Kidney (tissue), 14 donors: ENCODE results near the gene PICALM. TPM values are rescaled to one million over a fixed set of nuclear protein-coding genes. Genes with fewer than 3 reads are reported as not detected.
"Not testable (repeated sequence)": the region's sequence is repeated elsewhere in the genome, so short reads cannot be mapped to it uniquely, and the experiment has no call there.

Experiments
- DNase-seq, 5 donors: peaks; one replicate each; pipeline ENCODE4 v3.0.0-alpha.2; 2013 to 2020
- FAIRE-seq: peaks from 2 replicates; lab custom pipeline; 2012; peaks lifted over from hg19 to GRCh38; lab: Jason Lieb, UNC
- H3K27ac ChIP-seq, 2 donors: one replicate each; pipeline ENCODE4 v1.7.0; 2013; ENCODE audit warnings: low read depth in 2 of 2, low read length in 2 of 2, inconsistent platforms in 1 of 2
- H3K27me3 ChIP-seq: one replicate; pipeline ENCODE4 v1.7.1; 2013; ENCODE audit warnings: low read length, inconsistent platforms; ENCODE audit not compliant: control insufficient read depth, insufficient read depth
- H3K36me3 ChIP-seq, 3 donors: one replicate each; pipeline versions ENCODE4 v1.7.0 to v1.7.1; 2013; ENCODE audit warnings: low read length in 3 of 3, control low read depth in 1 of 3, inconsistent platforms in 1 of 3; ENCODE audit not compliant: insufficient read depth in 3 of 3, control insufficient read depth in 2 of 3
- H3K4me1 ChIP-seq, 3 donors: one replicate each; pipeline versions ENCODE4 v1.7.0 to v1.7.1; 2013; ENCODE audit warnings: low read length in 3 of 3, inconsistent platforms in 1 of 3, low read depth in 1 of 3; ENCODE audit not compliant: control insufficient read depth in 2 of 3, insufficient read depth in 2 of 3
- H3K4me3 ChIP-seq, 3 donors: one replicate each; pipeline versions ENCODE4 v1.7.0 to v1.8.1; 2013; ENCODE audit warnings: low read length in 3 of 3, control low read depth in 1 of 3, inconsistent platforms in 1 of 3
- H3K9ac ChIP-seq, 3 donors: one replicate each; pipeline versions ENCODE4 v1.7.0 to v1.7.1; 2013; ENCODE audit warnings: low read length in 3 of 3, control low read depth in 1 of 3, inconsistent platforms in 1 of 3
- H3K9me3 ChIP-seq, 3 donors: one replicate each; pipeline versions ENCODE4 v1.7.0 to v1.7.1; 2013; ENCODE audit warnings: low read length in 3 of 3, control low read depth in 1 of 3, inconsistent platforms in 1 of 3; ENCODE audit not compliant: control insufficient read depth in 2 of 3, insufficient read depth in 1 of 3
- intact Hi-C: fragments of 100-400 bp; cut with DNase I; formaldehyde crosslinking; loops from one replicate; pipeline ENCODE4 v1.11.1; 2022
- polyA plus RNA-seq: library from polyadenylated mRNA; stranded (reverse); fragments of 350-450 nt; fragmentation: Illumina TruSeq; extraction: RNeasy Lipid Tissue Mini Kit (QIAGEN cat#74804); gene quantifications from one replicate; pipeline ENCODE4 v1.2.3, GENCODE V29; 2014; ENCODE audit warnings: low read depth, low replicate concordance; ENCODE audit not compliant: insufficient read depth
- total RNA-seq: library from RNA; stranded (reverse); fragmentation: NEBNext Ultra II Directional; extraction: Animal tissue kit (Norgen Biotek cat#: 25700); gene quantifications from one replicate; pipeline ENCODE4 v1.2.1, GENCODE V29; 2021
- TF ChIP-seq, protein P1 (sequence below): IDR thresholded peaks from 3 replicates; pipeline ENCODE4 v1.5.1; 2012; ENCODE audit warnings: mild to moderate bottlenecking, moderate library complexity, borderline replicate concordance; ENCODE audit not compliant: insufficient read depth; ENCODE audit errors: extremely low read depth
- donor health status: control.
- donor health status: control.
- donor health status: control.
- donor health status: control.
- donor health status: control.
- donor health status: DM: yes; HTN: yes; CAD: no.
- donor health status: Normal renal cell carcinoma (clear cell type).

The PICALM gene
- total and polyA plus RNA-seq, 2 donors from 2014 or later, result 118 to 244 TPM

DNA sequence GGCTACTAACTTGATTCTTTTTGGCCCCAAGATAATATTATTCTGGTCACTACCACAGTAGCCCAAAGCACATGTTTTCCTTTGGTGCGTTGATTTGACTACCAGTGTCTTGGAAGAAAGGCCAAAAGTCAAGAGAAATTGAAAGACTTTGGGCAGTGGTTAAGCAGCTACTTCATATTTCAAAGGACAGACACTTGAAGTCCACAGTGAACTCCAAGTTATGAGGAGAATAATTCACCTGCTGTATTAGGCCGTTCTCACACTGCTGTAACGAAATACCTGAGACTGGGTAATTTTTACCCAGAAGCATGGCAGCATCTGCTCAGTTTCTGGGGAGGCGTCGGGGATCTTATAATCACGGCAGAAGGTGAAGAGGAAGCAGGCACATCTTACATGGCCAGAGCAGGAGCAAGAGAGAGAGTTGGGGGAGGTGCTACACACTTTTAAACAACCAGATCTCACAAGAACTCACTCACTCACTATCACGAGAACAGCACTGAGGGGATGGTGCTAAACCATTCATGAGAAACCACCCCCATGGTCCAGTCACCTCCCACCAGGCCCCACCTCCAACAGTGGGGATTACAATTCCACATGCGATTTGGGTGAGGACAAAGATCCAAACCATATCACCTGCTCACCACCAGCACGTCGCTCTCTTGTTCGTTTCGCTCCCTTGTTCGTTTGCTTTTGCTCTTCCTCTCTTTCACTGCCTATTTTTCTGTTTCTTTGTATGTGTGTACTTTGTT is 40.2 kb upstream of the PICALM start:
- TF ChIP-seq, protein P1, sequence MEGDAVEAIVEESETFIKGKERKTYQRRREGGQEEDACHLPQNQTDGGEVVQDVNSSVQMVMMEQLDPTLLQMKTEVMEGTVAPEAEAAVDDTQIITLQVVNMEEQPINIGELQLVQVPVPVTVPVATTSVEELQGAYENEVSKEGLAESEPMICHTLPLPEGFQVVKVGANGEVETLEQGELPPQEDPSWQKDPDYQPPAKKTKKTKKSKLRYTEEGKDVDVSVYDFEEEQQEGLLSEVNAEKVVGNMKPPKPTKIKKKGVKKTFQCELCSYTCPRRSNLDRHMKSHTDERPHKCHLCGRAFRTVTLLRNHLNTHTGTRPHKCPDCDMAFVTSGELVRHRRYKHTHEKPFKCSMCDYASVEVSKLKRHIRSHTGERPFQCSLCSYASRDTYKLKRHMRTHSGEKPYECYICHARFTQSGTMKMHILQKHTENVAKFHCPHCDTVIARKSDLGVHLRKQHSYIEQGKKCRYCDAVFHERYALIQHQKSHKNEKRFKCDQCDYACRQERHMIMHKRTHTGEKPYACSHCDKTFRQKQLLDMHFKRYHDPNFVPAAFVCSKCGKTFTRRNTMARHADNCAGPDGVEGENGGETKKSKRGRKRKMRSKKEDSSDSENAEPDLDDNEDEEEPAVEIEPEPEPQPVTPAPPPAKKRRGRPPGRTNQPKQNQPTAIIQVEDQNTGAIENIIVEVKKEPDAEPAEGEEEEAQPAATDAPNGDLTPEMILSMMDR, result no peak
- intact Hi-C loops, result no loop called here
- no peak for FAIRE-seq
- H3K36me3 ChIP-seq, result no peaks in the 10 kb centered on the region
- no peaks in the 10 kb centered on the region for H3K4me1 ChIP-seq
- no peaks in the 10 kb centered on the region for H3K27me3 ChIP-seq
- DNase-seq, result no peak
- H3K4me3 ChIP-seq, result no peak overlapping the region
- no peak overlapping the region for H3K9ac ChIP-seq
- H3K9me3 ChIP-seq, result no peaks in the 10 kb centered on the region
- H3K27ac ChIP-seq, result no peak overlapping the region

DNA sequence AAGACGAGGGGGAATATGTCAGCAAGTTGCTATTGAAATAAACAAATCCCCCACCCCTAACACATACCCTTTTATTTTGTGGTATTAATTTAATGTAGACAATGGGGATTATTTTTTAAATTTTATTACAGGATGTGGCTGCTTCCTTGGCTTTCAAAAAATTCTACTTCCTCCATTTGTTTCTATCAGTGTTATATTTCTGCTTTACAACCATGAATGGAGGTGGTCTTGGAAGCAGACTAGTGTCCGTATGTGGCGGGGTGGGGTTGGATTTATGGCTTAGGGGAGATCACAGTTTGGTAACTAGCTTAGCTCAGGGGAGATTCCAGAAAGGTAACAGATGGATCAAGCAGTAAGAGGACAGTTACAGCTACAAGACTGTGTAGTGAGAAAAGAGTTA is 39.3 kb upstream of the PICALM start:
- DNase-seq (no peak), FAIRE-seq (no peak)
- Histone ChIP-seq H3K27me3 (no peaks in the 10 kb centered on the region), H3K9ac (no peak overlapping the region), H3K27ac (no peak overlapping the region), H3K4me3 (no peak overlapping the region), H3K36me3 (no peaks in the 10 kb centered on the region), H3K4me1 (no peaks in the 10 kb centered on the region), H3K9me3 (no peaks in the 10 kb centered on the region)
- TF ChIP-seq, protein P1, result no peak
- intact Hi-C loops, result no loop called here

DNA sequence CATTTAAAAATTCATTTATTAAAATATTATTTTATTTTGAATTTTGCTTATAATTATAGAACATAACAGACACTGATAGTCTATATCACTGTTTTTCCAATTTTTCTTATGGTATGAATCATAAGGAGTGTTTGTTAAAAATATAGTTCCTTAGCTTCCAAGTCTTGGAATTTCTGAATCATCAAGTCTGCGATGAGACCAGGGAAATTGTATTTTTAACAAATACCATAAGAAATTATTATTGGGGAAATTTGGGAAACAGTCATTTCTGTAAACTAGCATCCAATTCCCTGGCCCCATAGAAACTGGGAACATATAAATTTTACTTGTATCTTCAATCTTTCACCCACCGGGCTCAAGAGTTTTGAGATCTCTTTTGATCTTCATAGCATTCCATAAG is 38.0 kb upstream of the PICALM start:
- no peak overlapping the region for H3K4me3 ChIP-seq
- intact Hi-C loops, result no loop called here
- H3K27ac ChIP-seq, result no peak overlapping the region
- DNase-seq (no peak), FAIRE-seq (no peak)
- no peaks in the 10 kb centered on the region for H3K27me3 ChIP-seq
- H3K36me3 ChIP-seq, result no peaks in the 10 kb centered on the region
- no peaks in the 10 kb centered on the region for H3K4me1 ChIP-seq
- no peaks in the 10 kb centered on the region for H3K9me3 ChIP-seq
- TF ChIP-seq, protein P1, result no peak
- H3K9ac ChIP-seq, result no peak overlapping the region

DNA sequence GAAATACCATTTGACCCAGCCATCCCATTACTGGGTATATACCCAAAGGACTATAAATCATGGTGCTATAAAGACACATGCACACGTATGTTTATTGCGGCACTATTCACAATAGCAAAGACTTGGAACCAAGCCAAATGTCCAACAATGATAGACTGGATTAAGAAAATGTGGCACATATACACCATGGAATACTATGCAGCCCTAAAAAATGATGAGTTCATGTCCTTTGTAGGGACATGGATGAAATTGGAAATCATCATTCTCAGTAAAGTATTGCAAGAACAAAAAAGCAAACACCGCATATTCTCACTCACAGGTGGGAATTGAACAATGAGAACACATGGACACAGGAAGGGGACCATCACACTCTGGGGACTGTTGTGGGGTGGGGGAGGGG is 37.1 kb upstream of the PICALM start:
- H3K4me1 ChIP-seq, H3K27ac ChIP-seq, H3K27me3 ChIP-seq, DNase-seq, FAIRE-seq, H3K9ac ChIP-seq, H3K36me3 ChIP-seq, H3K9me3 ChIP-seq, H3K4me3 ChIP-seq, intact Hi-C loops: not testable (repeated sequence)

DNA sequence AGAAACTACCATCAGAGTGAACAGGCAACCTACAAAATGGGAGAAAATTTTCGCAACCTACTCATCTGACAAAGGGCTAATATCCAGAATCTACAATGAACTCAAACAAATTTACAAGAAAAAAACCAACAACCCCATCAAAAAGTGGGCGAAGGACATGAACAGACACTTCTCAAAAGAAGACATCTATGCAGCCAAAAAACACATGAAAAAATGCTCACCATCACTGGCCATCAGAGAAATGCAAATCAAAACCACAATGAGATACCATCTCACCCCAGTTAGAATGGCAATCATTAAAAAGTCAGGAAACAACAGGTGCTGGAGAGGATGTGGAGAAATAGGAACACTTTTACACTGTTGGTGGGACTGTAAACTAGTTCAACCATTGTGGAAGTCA is 36.7 kb upstream of the PICALM start:
- H3K9me3 ChIP-seq, intact Hi-C loops, H3K36me3 ChIP-seq, DNase-seq, H3K27me3 ChIP-seq, H3K27ac ChIP-seq, H3K4me1 ChIP-seq, H3K9ac ChIP-seq, H3K4me3 ChIP-seq, FAIRE-seq: not testable (repeated sequence)
